H1 (cell line): ENCODE results near the gene BRSK2. TPM values are rescaled to one million over a fixed set of nuclear protein-coding genes. Genes with fewer than 3 reads are reported as not detected.

ENCODE experiments used
- CTCF ChIA-PET: fragments of 300-600 bp; sonication (Branson Sonifier 250); formaldehyde crosslinking; loops from one replicate; lab custom pipeline; 2021; ENCODE audit not compliant: partially characterized antibody; lab: Charles Lee
- POLR2A ChIA-PET: fragments of 300-600 bp; sonication (Branson Sonifier 250); formaldehyde crosslinking; loops from one replicate; lab custom pipeline; 2021; ENCODE audit warnings: inconsistent platforms; ENCODE audit not compliant: partially characterized antibody; lab: Charles Lee
- DNase-seq, 2 experiments: peaks; one replicate each; pipeline versions ENCODE4 v3.0.0 to v3.0.0-alpha.2; 2010 to 2022; ENCODE audit warnings: low spot score in 2 of 2, low read depth in 1 of 2, mixed read lengths in 1 of 2
- FAIRE-seq: peaks from 2 replicates; lab custom pipeline; 2011; peaks lifted over from hg19 to GRCh38; lab: Jason Lieb, UNC
- H2AFZ ChIP-seq: 2 replicates; pipeline ENCODE4 v1.8.1; 2012; ENCODE audit warnings: low read length, inconsistent platforms
- H2AK5ac ChIP-seq: 2 replicates; pipeline ENCODE4 v1.6.1; 2013; ENCODE audit warnings: low read depth, low read length
- H2BK120ac ChIP-seq: replicated peaks from 2 replicates; pipeline ENCODE3; 2013; ENCODE audit warnings: low read depth, low read length, inconsistent platforms
- H2BK12ac ChIP-seq: 2 replicates; pipeline ENCODE4 v1.6.1; 2013; ENCODE audit warnings: low read depth, low read length
- H2BK15ac ChIP-seq: 2 replicates; pipeline ENCODE4 v1.6.1; 2013; ENCODE audit warnings: low read length
- H2BK20ac ChIP-seq: 2 replicates; pipeline ENCODE4 v1.6.1; 2013; ENCODE audit warnings: low read length
- H2BK5ac ChIP-seq: 2 replicates; pipeline ENCODE4 v1.6.1; 2013; ENCODE audit warnings: low read depth, low read length
- H3K14ac ChIP-seq: 2 replicates; pipeline ENCODE4 v1.6.1; 2013; ENCODE audit warnings: inconsistent platforms; ENCODE audit not compliant: insufficient read length
- H3K18ac ChIP-seq: 2 replicates; pipeline ENCODE4 v1.6.1; 2013; ENCODE audit warnings: low read length; ENCODE audit errors: extremely low read depth
- H3K23ac ChIP-seq: 2 replicates; pipeline ENCODE4 v1.6.1; 2013; ENCODE audit warnings: inconsistent platforms; ENCODE audit not compliant: insufficient read length
- H3K23me2 ChIP-seq: 2 replicates; pipeline ENCODE4 v1.6.1; 2013; ENCODE audit warnings: low read depth, low read length
- H3K27ac ChIP-seq: 2 replicates; pipeline ENCODE4 v1.6.1; 2011; ENCODE audit warnings: low read depth, low read length, inconsistent platforms
- H3K27me3 ChIP-seq, 4 experiments: replicated peaks in 1 of 4; 1 replicate in 1 of 4; 2 replicates in 3 of 4; pipeline versions ENCODE4 v1.6.1 to v1.8.1; 2011 to 2013; ENCODE audit warnings: low read length in 3 of 4, mild to moderate bottlenecking in 3 of 4, inconsistent platforms in 2 of 4, mixed read lengths in 2 of 4, moderate library complexity in 1 of 4; ENCODE audit not compliant: control insufficient read depth in 3 of 4, insufficient read depth in 3 of 4; ENCODE audit errors: extremely low read depth in 1 of 4
- H3K36me3 ChIP-seq, 4 experiments: 2 replicates each; pipeline versions ENCODE4 v1.6.1 to v1.8.1; 2011 to 2013; ENCODE audit warnings: mild to moderate bottlenecking in 4 of 4, low read length in 3 of 4, moderate library complexity in 2 of 4, control low read depth in 1 of 4, inconsistent platforms in 1 of 4; ENCODE audit not compliant: insufficient read depth in 4 of 4, control insufficient read depth in 2 of 4
- H3K4ac ChIP-seq: replicated peaks from 2 replicates; pipeline ENCODE3; 2013; ENCODE audit warnings: low read length, low read depth, mixed read lengths, inconsistent platforms; ENCODE audit not compliant: insufficient read length
- H3K4me1 ChIP-seq, 4 experiments: replicated peaks in 1 of 4; 1 replicate in 1 of 4; 2 replicates in 3 of 4; pipeline versions ENCODE4 v1.6.1 to v1.8.1; 2011 to 2013; ENCODE audit warnings: low read length in 3 of 4, inconsistent platforms in 2 of 4, mixed read lengths in 1 of 4; ENCODE audit not compliant: insufficient read depth in 4 of 4, control insufficient read depth in 3 of 4
- H3K4me2 ChIP-seq, 2 experiments: 2 replicates each; pipeline versions ENCODE4 v1.6.1 to v1.8.1; 2011 to 2013; ENCODE audit warnings: low read depth in 2 of 2, low read length in 2 of 2, control low read depth in 1 of 2, inconsistent platforms in 1 of 2, mild to moderate bottlenecking in 1 of 2; ENCODE audit not compliant: insufficient read depth in 1 of 2
- H3K4me3 ChIP-seq, 4 experiments: fragments of 200-600, 300-600 bp in 1 of 4; sonication (generic), shearing (Covaris generic), sonication (Bioruptor Twin) in 1 of 4; 2 replicates each; pipeline versions ENCODE4 v1.5.1 to v1.8.1; 2011 to 2016; ENCODE audit warnings: low read length in 4 of 4, low read depth in 3 of 4, control low read depth in 2 of 4, inconsistent platforms in 2 of 4, mild to moderate bottlenecking in 2 of 4, mixed read lengths in 1 of 4, moderate library complexity in 1 of 4; ENCODE audit not compliant: insufficient read depth in 2 of 4; ENCODE audit errors: extremely low read depth in 1 of 4
- H3K56ac ChIP-seq: replicated peaks from 2 replicates; pipeline ENCODE3; 2013; ENCODE audit warnings: low read depth, mild to moderate bottlenecking, mixed read lengths, low read length, inconsistent platforms; ENCODE audit not compliant: insufficient read length
- H3K79me1 ChIP-seq: 2 replicates; pipeline ENCODE4 v1.6.1; 2013; ENCODE audit warnings: low read depth, low read length, control low read depth
- H3K79me2 ChIP-seq, 2 experiments: 2 replicates each; pipeline versions ENCODE4 v1.6.1 to v1.8.1; 2012 to 2013; ENCODE audit warnings: low read length in 2 of 2, mild to moderate bottlenecking in 2 of 2, inconsistent platforms in 1 of 2; ENCODE audit not compliant: insufficient read depth in 2 of 2, control insufficient read depth in 1 of 2
- H3K9ac ChIP-seq, 4 experiments: replicated peaks in 1 of 4; 1 replicate in 1 of 4; 2 replicates in 3 of 4; pipeline versions ENCODE4 v1.6.1 to v1.8.1; 2011 to 2013; ENCODE audit warnings: low read depth in 3 of 4, low read length in 3 of 4, control low read depth in 2 of 4, mild to moderate bottlenecking in 2 of 4, moderate library complexity in 2 of 4, inconsistent platforms in 1 of 4; ENCODE audit errors: extremely low read depth in 1 of 4
- H3K9me3 ChIP-seq, 2 experiments: 2 replicates each; pipeline versions ENCODE4 v1.6.1 to v1.8.1; 2012 to 2013; ENCODE audit warnings: mild to moderate bottlenecking in 2 of 2, moderate library complexity in 2 of 2, control low read depth in 1 of 2, inconsistent platforms in 1 of 2, low read depth in 1 of 2, low read length in 1 of 2, mixed read lengths in 1 of 2; ENCODE audit not compliant: insufficient read depth in 2 of 2
- H4K20me1 ChIP-seq, 2 experiments: replicated peaks in 1 of 2; 2 replicates each; pipeline versions ENCODE3 to v1.8.1; 2011 to 2013; ENCODE audit warnings: inconsistent platforms in 2 of 2, low read length in 2 of 2, mild to moderate bottlenecking in 1 of 2; ENCODE audit not compliant: insufficient read depth in 2 of 2, control insufficient read depth in 1 of 2
- H4K5ac ChIP-seq: 2 replicates; pipeline ENCODE4 v1.6.1; 2013; ENCODE audit warnings: low read length, low read depth, mixed read lengths, inconsistent platforms; ENCODE audit not compliant: insufficient read length
- H4K8ac ChIP-seq: 2 replicates; pipeline ENCODE4 v1.8.0; 2013; ENCODE audit warnings: mild to moderate bottlenecking, moderate library complexity, low read length, inconsistent platforms; ENCODE audit not compliant: insufficient read depth; ENCODE audit errors: extremely low read depth
- H4K91ac ChIP-seq: replicated peaks from 2 replicates; pipeline ENCODE3; 2013; ENCODE audit warnings: low read length, mixed read lengths, inconsistent platforms; ENCODE audit not compliant: insufficient read length
- CBX5 ChIP-seq: fragments of 300-800, 300-1000 bp; sonication (generic); IDR thresholded peaks from 2 replicates; pipeline ENCODE4 v1.7.1; 2016; ENCODE audit warnings: antibody characterized with exemption, low read length, low read depth
- CEBPB ChIP-seq: IDR thresholded peaks from 2 replicates; pipeline ENCODE4 v1.6.1; 2012; ENCODE audit warnings: low read depth, low read length
- JUND ChIP-seq: IDR thresholded peaks from 2 replicates; pipeline ENCODE4 v1.6.1; 2011; ENCODE audit warnings: mild to moderate bottlenecking, improper control_type of control experiment, low read length
- POLR2AphosphoS5 ChIP-seq: IDR thresholded peaks from 2 replicates; pipeline ENCODE4 v1.6.1; 2011; ENCODE audit warnings: low read depth, low read length
- WGBS, 2 experiments: shearing (Covaris generic) in 1 of 2; methylation state at CpG; one replicate each; pipeline versions ENCODE4 v1.1.6 to v1.1.7; 2013 to 2015; ENCODE audit warnings: low lambda C conversion rate in 2 of 2, mixed read lengths in 2 of 2, inconsistent platforms in 1 of 2, low coverage in 1 of 2, missing lambda C conversion rate in 1 of 2; ENCODE audit not compliant: insufficient replicate concordance in 2 of 2, insufficient coverage in 1 of 2, insufficient read length in 1 of 2; ENCODE audit errors: extremely low coverage in 1 of 2, missing lambda C conversion rate in 1 of 2; 5-methylcytosine and 5-hydroxymethylcytosine counted together
- polyA plus RNA-seq, 7 experiments: library from polyadenylated mRNA; depleted of rRNA in 3 of 7; stranded (reverse) in 5 of 7; unstranded in 2 of 7; fragments of >200 nt in 5 of 7; fragments of 200-250 nt in 2 of 7; gene quantifications; 1 replicate in 5 of 7; 2 replicates in 1 of 7; 4 replicates in 1 of 7; pipeline versions ENCODE4 v1.2.1 to v1.2.3, GENCODE V29; 2011 to 2013; ENCODE audit warnings: missing spikeins in 2 of 7, mixed read lengths in 2 of 7
- total RNA-seq: library from RNA; stranded (reverse); fragmentation: NEBNext Ultra II Directional; extraction: Animal tissue kit (Norgen Biotek cat#: 25700); gene quantifications from 2 replicates; pipeline ENCODE4 v1.2.1, GENCODE V29; 2021
- TF ChIP-seq, protein P1 (sequence below): IDR thresholded peaks from 2 replicates; pipeline ENCODE4 v1.6.1; 2012; ENCODE audit warnings: inconsistent platforms

Gene BRSK2
- total and polyA plus RNA-seq, 2 of the 8 experiments (the other 6 are each of a cell fraction or from before 2014, with no cell fraction given), result 17.3 to 27.1 TPM

DNA sequence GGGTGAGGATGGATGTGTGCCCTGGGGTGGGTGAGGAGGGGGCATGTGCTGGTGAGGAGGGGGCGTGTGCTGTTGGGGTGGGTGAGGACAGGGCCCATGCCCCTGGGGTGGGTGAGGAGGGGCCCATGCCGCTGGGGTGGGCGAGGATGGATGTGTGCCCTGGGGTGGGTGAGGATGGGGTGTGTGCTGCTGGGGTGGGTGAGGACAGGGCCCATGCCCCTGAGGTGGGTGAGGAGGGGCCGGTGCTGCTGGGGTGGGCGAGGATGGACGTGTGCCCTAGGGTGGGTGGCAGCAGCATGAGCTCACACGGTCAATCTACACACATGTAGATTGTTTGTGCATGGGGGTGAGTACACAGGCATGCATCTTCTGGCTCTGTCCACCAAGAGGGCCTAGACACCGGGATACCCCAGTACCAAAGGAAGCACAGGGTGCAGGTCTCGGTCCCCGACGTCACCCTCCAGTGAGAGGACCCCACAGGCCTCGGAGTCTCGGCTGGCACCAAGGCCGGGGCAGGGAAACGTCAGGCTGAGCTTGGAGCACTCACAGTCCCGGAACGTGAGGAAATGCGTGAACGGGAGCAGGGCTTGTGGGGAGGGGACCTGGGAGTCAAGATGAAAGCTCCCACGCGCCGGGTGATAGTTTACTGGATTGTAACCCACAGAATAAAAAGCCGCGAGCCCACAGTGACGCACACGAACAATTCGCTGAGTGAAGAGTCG lies 42.9 kb upstream of the BRSK2 start:
- Histone ChIP-seq H3K27me3 (peaks cover 0 to 3% (median 0%) of the 10 kb centered on the region in 4 experiments; a peak in 1 of 7 replicates), H3K9ac (no peak overlapping the region), H4K5ac (no peak overlapping the region), H3K18ac (no peak overlapping the region), H3K36me3 (no peaks in the 10 kb centered on the region), H2BK5ac (no peak overlapping the region), H4K8ac (no peak overlapping the region), H3K4me2 (no peak overlapping the region), H2BK20ac (no peak overlapping the region), H2BK12ac (no peak overlapping the region), H2BK120ac (no peak overlapping the region), H3K56ac (no peak overlapping the region), H4K20me1 (peaks cover 0 to 2% of the 10 kb centered on the region in 2 experiments), H3K14ac (no peak overlapping the region), H2AFZ (no peak overlapping the region), H3K4ac (no peak overlapping the region), H3K4me1 (peaks cover 0 to 7% (median 4%) of the 10 kb centered on the region in 4 experiments; a peak in 4 of 7 replicates), H3K4me3 (no peak overlapping the region), H3K9me3 (no peaks in the 10 kb centered on the region), H3K23me2 (no peaks in the 10 kb centered on the region), H3K23ac (no peak overlapping the region), H4K91ac (no peak overlapping the region), H2AK5ac (no peak overlapping the region), H3K79me2 (no peaks in the 10 kb centered on the region), H2BK15ac (no peak overlapping the region), H3K79me1 (no peaks in the 10 kb centered on the region), H3K27ac (no peak overlapping the region)
- no peak for DNase-seq
- 94% methylated on average over 18 of the region's 28 CpGs; no CpG with 5 or more reads in 1 of the 2 experiments for WGBS, 2 experiments
- ChIA-PET CTCF (interaction anchor here (0.6 kb wide), 1 partner anchor 1013 kb away, joined by 3 read pairs; no protein-coding TSS in a partner anchor), POLR2A (no interaction called here)
- no peak for FAIRE-seq
- no peak for TF ChIP-seq CBX5
- TF ChIP-seq POLR2AphosphoS5, result no peak
- TF ChIP-seq JUND, result no peak
- TF ChIP-seq CEBPB, result no peak
- TF ChIP-seq, protein P1, sequence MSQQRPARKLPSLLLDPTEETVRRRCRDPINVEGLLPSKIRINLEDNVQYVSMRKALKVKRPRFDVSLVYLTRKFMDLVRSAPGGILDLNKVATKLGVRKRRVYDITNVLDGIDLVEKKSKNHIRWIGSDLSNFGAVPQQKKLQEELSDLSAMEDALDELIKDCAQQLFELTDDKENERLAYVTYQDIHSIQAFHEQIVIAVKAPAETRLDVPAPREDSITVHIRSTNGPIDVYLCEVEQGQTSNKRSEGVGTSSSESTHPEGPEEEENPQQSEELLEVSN, result no peak
